HCT116 (cell line): ENCODE results near the gene SDF4.

ENCODE experiments used
- EGR1 ChIP-seq: IDR thresholded peaks from 2 replicates; pipeline ENCODE4 v1.6.1; 2012; ENCODE audit warnings: low read depth
- POLR2A ChIP-seq: IDR thresholded peaks from 2 replicates; pipeline ENCODE4 v1.7.0; 2011; ENCODE audit warnings: borderline replicate concordance; ENCODE audit not compliant: insufficient read depth, insufficient read length; ENCODE audit errors: extremely low read depth
- POLR2AphosphoS5 ChIP-seq: IDR thresholded peaks from 2 replicates; pipeline ENCODE4 v1.6.1; 2011; ENCODE audit warnings: mild to moderate bottlenecking, low read depth, low read length, moderate library complexity
- RAD21 ChIP-seq: IDR thresholded peaks from 2 replicates; pipeline ENCODE4 v1.6.1; 2012; ENCODE audit warnings: low read depth, mild to moderate bottlenecking
- TF ChIP-seq, protein P1 (sequence below): IDR thresholded peaks from 2 replicates; pipeline ENCODE4 v1.6.1; 2012

DNA sequence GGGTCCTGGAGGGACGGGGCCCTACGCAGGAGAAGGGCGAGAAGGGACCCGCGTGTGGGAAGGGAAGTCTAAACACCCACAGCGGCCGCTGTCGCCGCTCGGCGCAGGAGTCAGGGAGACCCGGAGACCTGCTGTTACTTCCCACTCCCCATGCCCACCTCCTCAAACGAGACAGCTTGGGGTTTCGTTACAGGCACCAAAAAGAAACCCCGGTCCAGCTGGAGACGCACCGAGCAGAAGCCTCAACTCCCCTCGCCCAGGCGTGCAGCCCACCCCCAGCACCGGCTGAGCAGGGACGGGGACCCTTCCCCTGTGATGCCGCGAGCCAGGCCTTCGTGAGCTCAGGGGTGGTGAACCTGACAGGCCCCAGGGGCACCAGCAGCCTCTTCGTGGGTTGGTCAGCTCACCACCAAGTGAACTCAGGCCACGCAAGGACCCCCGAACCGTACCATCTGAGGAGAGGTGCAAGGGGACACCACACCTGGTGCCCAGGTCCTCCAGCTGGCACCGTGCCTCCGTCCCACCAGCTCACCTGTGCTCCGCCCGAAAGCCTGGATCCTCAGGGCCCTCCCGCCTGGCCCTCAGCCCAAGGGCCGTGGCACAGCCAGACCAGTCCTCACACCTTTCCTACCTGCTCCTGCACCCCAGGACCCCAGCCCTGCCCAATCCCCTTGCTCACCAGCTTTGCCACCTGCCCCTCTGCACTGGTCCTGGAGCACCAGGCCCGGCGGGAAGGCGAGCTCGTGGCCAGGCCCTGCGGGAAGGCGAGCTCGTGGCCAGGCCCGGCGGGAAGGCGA, 5.0 kb downstream of the SDF4 start:
- no peak for TF ChIP-seq POLR2A
- TF ChIP-seq, protein P1, sequence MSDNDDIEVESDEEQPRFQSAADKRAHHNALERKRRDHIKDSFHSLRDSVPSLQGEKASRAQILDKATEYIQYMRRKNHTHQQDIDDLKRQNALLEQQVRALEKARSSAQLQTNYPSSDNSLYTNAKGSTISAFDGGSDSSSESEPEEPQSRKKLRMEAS, result no peak
- no peak for TF ChIP-seq RAD21
- TF ChIP-seq EGR1, result no peak
- TF ChIP-seq POLR2AphosphoS5, result no peak
